Right hindlimb (tissue), 1 donor: ENCODE data around the gene TUBGCP6.
A peak's percentile ranks its signal among the peaks of the same experiment; 100 is the strongest.

ENCODE experiments used
- DNase-seq: peaks from one replicate; pipeline ENCODE4 v3.0.0-alpha.2; 2018

Gene TUBGCP6

DNA sequence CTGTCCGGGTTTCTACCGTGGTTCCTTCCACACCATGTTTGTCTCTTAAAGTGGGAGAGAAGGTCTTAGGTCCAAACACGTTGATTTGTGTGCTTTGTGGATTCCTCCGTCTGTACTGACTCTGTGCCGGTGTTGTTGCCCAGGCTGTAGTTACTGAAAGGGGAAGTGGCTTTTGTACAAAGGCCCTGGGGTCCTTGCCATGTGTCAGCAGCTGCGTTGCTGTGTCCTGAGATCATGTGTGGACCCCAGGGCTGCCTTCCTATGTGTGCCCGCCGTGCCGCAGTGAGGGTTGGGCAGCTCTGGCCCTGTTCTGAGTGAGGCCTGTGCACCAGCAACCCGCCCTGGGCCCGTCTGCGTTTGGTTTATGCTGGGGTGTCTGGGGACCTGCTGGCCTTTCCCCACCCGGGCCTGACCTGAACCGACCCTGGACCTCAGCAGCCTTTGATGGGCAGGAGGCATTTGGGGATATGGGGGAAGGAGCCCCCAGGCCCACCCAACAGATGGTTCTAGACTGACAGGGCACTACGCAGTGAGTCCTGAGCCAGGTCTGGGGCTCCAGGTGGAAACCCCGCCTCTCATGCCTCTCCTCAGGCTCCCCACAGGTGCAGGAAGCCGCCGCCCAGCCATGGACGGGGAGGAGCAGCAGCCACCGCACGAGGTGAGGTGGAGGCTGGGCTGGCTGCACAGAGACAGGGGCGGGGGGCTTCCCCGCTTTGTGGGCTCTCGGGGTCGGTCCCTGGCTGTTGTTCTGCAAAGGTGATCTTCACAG, 52.2 kb downstream of the TUBGCP6 start:
- DNase-seq = no peak

DNA sequence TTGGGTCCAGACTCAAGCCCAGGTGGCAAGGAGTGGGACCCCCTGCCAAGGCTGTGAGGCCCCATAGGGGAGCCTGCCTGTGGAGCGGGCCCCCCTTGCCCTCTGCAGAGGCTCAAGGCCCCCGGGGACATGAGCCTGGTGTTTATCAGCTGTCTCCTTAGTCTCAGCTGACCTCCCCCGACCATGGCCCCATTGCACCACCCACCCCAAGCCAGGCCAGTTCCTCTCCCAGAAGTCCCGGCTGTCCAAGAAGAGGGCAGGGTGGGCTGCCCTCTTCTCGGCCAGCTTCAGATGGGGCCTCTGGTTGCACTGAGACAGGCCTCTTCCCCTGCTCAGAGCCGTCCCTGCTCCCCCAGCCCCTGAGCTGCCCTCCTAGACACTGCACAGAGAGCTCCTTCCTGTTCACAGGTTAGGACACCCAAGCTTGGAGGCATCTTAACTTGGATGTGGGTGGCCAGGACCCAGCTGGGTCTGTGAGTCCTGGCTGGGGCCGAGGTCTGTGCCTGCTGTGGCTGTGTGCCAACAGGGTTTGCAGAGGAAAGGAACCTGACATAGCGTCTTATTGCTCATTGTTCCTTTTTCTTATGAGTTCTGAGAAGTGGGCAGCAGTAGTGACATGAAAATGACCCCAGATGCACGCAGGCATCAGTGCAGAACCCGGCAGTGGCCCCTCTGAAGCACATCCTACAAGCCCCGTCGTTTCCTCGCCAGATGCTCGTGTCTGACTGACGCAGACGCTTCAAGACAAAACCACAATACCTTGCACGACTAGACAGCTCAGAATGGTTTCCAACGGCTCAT, 53.7 kb downstream of the TUBGCP6 start:
- no peak for DNase-seq

- DNase-seq = peak; percentile 79
Measured at GRCh38 chr22:50190182-50190940, 54.5 kb downstream of the TUBGCP6 start.

GRCh38 chr22:50189849-50190181, 55.0 kb downstream of the TUBGCP6 start:
- DNase-seq = peak; percentile 68

GRCh38 chr22:50189184-50189848, 55.5 kb downstream of the TUBGCP6 start:
- DNase-seq = no peak

DNA sequence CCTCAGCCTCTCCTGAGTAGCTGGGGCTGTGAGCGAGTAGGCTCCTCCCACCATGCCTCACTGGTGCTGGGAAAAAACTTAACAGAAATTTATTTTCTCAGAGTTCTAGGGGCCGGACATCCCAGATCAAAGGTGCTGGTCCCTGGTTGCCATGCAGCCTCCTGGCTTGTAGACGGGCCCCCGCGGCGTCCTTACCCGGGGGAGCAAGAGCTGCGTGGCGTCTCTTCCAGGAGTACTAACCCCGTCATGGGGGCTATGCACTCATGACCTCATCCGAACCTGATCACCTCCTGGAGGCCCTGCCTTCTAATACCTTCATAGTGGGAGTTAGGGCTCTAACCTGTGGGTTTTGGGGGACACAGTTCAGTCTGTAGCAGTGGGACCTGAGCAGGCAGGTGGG, 56.5 kb downstream of the TUBGCP6 start:
- DNase-seq = no peak

GRCh38 chr22:50186761-50187523, 57.9 kb downstream of the TUBGCP6 start:
- no peak for DNase-seq

- DNase-seq = no peak
Measured at GRCh38 chr22:50186181-50186714, 58.6 kb downstream of the TUBGCP6 start.

DNA sequence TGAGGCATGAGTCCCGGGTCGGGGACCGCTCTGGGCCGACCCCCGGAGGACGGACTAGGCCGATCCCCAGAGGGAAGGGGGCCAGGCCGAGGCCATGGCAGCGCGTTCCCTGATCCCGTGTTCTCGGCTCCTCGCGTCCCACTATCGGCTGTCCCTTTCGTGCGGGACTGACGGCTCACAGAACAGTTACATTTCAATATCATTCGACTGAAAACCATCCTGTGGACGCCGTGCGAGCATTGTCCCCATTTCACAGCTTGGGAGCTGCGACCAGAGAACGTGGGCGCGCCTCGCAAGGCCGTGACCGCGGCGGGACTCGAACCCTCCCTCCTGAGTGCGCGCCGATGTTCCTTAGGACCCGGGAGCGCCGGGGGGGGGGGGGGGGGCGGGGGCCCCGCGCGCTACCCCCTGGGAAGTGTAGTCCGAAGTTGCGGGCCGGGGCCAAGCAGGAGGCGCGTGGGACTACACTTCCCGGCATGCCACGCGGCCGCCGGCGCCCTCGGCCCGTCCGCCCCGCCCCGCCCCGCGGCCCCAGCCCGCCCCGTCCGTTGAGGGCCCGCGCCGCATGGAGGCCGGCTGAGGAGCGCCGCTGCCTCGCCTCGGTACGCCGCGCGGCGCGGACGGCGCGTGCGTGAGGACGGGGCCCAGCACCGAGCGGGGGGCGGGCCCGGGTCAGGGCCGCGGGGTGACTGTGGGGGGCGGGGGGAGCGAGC, 59.3 kb downstream of the TUBGCP6 start, which contains the start of gene TRABD:
Gene TRABD, plus strand, starts transcription at position 539 of the 713 bp plus-strand sequence. CDS start 7,148 bp downstream, outside the sequence.
- DNase-seq = peak; percentile 95

GRCh38 chr22:50184902-50185374, 59.9 kb downstream of the TUBGCP6 start:
- DNase-seq = no peak

DNA sequence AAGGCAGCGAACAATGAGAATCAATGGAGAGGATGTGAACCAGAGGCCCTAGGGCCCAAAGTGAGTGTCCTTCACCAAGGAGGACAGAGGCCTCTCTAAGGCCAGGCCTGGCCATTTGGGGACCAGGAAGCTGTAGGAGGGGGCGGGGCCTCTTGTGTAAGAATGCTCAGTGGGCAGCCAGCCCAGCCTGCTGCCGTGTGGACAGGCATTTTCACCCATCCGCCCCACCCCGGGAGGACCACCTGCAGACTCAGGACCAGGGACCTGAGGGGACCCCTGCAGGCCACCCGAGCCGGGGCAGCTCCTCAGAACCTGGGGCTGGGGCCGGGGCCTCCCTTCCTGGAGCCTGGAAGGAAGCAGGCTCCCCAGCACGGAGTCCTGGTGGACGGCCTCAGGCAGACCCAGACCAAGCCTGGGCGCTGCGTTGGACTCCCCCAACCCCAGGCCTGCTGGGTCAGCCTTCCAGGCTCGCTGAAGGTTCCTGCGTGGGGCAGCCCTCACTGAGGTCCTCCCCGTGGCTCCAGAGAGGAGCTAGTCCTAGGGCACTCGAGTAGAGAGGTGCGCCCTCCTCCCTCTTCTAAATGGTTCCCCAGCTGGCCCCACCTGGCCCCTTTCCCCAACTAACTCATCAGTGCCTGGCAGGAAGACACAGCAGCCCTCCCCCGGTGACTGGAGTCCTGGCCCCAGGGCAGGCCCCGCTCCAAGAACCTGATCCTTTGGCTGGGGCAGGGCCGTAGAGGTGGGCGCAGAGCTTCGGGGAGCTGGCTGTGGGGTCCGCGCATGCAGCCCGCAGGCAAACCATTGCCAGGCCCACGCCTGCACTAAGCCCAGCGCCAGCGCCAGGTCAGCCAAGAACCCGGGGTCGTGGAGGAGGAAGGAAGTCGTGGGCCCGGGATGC, 60.6 kb downstream of the TUBGCP6 start:
- DNase-seq = peak; percentile 82

DNA sequence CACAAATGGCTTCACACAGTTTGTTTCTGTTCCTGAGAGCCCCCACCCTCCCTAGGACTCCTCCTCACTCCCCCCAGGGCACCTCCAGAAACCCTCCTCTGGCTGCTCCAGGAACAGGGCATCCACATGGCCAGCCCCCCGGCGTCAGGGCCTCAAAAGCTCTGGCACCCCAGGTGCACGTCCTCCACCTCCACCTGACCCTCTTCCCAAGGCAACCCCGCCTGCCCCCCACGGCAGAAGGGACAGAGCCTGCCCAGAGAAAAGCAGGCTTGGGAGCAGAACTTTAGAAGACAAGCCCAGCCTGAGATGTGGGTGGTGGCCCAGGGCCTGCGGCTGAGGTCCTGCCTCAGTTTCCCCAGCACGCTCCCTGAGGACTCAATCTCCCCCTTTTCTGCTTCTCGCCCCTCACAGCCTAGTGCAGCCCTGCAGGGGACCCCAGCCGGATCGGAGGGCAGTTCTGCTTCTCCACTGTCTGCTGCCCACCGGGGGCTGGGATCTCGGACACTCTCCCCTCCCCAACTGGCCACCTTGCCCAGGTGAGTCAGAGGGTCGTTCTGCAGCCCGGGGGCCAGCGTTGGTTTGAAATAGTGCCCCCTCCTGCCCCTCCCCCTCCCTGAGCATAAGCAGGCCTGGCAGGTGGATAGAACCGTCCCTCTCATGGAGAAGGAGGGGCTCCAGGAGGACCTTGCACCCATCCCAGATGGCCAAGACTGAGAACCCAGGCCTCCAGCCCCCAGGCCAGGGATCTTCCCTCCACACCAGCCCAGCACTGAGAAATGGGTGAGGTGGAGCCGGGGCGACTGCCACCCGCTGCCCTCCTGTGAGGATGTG, 61.5 kb downstream of the TUBGCP6 start:
- DNase-seq = no peak

DNA sequence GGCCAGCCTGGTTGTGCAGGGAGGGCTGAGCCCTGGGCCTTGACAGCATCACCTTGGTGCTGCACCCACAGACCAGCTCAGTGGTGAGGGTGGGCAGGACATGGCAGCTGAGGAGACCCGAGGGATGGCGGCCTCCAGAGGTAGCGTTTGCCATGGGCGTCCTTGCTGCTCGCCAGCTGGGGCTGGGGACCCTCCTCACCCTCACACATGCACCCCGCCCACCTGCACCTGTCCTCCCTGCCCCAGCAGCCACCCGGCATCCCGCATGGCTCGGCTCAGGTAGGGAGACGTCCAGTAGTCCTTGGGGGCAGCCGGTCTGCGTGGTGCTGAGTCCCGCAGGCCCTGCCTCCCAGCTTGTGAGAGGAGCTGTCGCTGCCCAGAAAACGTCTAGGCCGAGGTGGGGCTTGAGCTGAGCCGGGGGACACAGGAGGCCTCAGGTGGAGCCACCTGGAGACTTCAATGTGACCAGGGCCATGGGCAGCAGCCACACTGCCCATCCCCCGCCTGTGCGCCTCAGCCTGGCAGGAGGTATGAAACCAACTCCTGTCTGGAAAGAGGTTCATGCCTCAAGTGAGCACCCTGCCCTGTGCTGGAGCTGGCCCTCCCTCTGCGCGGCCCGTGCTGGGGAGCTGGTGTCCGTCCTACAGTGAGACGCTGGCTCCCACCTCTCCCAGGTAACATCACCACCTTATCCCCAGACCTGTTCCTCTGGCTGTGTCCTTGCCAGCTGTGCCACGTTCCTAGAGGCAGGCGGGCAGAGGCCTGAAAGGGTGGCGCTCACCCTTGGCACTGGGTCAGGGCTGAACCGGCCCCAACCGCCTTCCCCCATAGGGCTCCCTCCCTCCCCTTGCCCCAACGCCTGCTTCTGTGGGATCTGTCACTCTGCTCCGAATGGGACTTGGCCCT, 62.4 kb downstream of the TUBGCP6 start:
- no peak for DNase-seq

DNA sequence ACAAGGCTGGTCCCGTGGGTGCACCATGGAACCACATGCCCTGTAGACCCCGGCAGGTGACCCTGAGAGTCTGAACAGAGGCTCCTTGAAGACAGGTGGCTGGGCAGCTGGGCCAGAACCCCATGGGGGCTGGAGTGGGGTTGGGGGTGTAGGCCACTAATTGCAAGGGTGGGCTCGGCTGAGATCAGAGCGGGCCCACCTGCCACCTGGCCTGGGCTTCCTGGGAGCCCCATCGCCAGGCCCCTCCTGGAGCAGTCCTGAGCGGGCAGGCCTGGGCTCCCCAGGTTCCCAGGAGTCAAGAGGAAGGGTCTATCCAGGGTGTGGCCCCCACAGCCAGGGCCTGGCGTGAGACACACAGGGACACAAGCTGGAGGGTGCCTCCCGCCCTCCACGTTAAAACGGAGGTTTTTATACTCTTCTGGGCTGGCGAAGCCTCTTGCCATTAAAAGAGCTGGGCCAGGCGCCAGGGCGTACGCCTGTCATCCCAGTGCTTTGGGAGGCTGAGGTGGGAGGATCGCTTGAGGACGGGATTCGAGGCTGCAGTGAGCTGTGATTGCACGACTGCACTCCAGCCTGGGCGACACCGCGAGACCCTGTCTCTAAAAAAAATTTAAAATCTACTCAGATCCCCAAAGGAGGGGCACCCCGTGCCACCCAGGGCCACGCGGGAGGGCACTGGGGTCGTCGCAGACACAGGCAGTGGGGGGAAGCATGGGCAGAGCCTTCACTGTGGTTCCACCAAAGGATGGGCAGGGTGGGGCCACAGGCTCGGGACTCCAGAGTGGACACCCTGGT, 63.9 kb downstream of the TUBGCP6 start:
- peak; percentile 17 for DNase-seq

DNA sequence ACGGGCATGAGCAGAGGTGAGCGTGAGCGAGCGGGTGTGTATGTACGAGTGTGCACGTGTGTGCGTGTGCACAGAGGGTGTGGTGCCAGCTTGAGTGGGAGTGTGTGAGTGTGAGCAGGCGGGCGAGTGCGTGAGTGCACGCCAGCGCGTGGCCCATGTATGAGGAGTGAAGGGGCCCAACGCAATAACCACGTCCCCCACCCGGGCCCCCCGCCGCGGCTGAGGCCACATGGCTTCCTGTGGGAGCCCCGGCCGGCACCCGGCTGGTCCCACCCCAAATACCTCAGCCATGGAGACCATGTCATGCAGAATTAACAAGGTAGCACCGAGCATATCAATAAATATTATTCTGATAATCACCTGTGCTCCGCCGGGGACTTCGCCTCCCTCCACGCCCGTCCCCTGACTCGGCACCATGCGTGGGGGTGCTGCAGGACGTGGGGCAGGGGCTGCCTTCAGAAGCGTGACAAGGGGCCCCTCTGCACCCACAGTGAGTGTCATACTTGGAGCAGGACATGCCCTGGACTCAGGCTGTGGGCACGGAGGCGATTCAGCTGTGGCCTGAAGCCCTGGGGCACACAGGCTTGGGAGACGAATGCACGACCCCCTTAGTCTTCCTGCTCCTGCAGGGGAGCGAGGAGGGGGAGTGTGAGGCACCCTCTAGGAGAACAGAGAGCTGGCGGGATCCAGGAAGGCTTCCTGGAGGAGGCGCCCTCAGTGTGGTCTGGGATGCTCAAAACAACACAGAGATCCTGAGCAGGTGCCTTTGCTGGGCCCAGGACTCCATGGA, 64.7 kb downstream of the TUBGCP6 start:
- peak; percentile 16 for DNase-seq
